ENCODE measurements around the gene RNF223.

DNA sequence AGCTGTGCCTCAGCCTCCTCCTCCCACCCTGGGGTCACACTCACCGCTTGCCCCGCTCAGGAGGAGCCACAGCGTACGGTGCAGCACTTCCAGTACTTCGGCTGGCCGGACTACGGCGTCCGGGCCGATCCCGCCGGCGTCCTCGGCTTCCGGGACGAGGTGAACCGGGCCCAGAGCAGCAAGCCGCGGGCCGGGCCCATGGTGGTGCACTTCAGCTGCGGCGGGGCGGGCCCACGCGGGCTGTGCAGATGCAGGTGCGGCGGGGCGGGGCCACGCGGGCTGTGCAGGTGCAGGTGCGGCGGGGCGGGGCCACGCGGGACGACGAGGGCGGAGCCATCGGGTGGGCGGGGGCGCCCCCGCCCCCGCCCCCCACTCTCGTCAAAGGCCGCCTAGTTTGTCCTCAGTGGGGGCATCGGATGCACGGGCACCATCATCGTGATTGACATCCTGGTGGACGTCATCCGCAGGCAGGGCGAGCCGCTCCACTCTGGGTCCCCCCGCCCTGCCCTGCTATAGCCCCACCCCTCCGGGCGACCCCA lies 5.5 kb downstream of the RNF223 start:
- TF ChIP-seq CBX5 (IDR thresholded peaks at IDR 0.05; ENCODE audit: low read depth, low read length) (no peak), EGR1 (IDR thresholded peaks at IDR 0.05; ENCODE audit: borderline replicate concordance, low read depth, low read length) (no peak), RNF2 (IDR thresholded peaks at IDR 0.05; ENCODE audit: borderline replicate concordance, low read depth, low read length, missing control alignments, poor library complexity, severe bottlenecking) (no peak), BRCA1 (IDR thresholded peaks at IDR 0.05; ENCODE audit: low read depth, low read length) (no peak), JUND (IDR thresholded peaks at IDR 0.05; ENCODE audit: low read length) (no peak), POLR2AphosphoS5 (IDR thresholded peaks at IDR 0.05; ENCODE audit: low read depth, low read length) (no peak), MAFK (IDR thresholded peaks at IDR 0.05; ENCODE audit: low read depth, low read length) (no peak), GABPA (IDR thresholded peaks at IDR 0.05; ENCODE audit: borderline replicate concordance, insufficient read depth, low read length) (no peak), RAD21 (IDR thresholded peaks at IDR 0.05 in 1 of 2, conservative IDR thresholded peaks at IDR 0.05 in 1 of 2; ENCODE audit: low read depth in 2 of 2, low read length in 2 of 2) (no peak), EZH2 (IDR thresholded peaks at IDR 0.05; ENCODE audit: low read depth, low read length, severe bottlenecking) (no peak), FOSL1 (IDR thresholded peaks at IDR 0.05; ENCODE audit: insufficient read depth, low read depth, low read length) (no peak), NRF1 (IDR thresholded peaks at IDR 0.05; ENCODE audit: low read depth, low read length) (no peak), CBX8 (IDR thresholded peaks at IDR 0.05; ENCODE audit: borderline replicate concordance, low read depth, low read length) (no peak)
- TF ChIP-seq, protein P1, sequence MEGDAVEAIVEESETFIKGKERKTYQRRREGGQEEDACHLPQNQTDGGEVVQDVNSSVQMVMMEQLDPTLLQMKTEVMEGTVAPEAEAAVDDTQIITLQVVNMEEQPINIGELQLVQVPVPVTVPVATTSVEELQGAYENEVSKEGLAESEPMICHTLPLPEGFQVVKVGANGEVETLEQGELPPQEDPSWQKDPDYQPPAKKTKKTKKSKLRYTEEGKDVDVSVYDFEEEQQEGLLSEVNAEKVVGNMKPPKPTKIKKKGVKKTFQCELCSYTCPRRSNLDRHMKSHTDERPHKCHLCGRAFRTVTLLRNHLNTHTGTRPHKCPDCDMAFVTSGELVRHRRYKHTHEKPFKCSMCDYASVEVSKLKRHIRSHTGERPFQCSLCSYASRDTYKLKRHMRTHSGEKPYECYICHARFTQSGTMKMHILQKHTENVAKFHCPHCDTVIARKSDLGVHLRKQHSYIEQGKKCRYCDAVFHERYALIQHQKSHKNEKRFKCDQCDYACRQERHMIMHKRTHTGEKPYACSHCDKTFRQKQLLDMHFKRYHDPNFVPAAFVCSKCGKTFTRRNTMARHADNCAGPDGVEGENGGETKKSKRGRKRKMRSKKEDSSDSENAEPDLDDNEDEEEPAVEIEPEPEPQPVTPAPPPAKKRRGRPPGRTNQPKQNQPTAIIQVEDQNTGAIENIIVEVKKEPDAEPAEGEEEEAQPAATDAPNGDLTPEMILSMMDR (IDR thresholded peaks at IDR 0.05; ENCODE audit: control extremely low read depth in 1 of 3, insufficient read depth in 1 of 3, low read depth in 1 of 3, low read length in 3 of 3) = no peak

All from H1 (cell line).